Measurements from ENCODE around the gene HES6. TPM values are rescaled to one million over a fixed set of nuclear protein-coding genes. Genes with fewer than 3 reads are reported as not detected.
A peak's percentile ranks its signal among the peaks of the same experiment; 100 is the strongest.

Gene HES6
- polyA plus RNA-seq, 1 donor = 22.0 TPM

GRCh38 chr2:238252766-238253630, 13.2 kb upstream of the HES6 start:
- no peak for DNase-seq

GRCh38 chr2:238251986-238252385, 12.1 kb upstream of the HES6 start:
- DNase-seq = no peak

GRCh38 chr2:238251331-238251730, 11.5 kb upstream of the HES6 start:
- no peak for DNase-seq

GRCh38 chr2:238250896-238251295, 11.1 kb upstream of the HES6 start:
- DNase-seq = no peak

GRCh38 chr2:238247841-238248453, 8.1 kb upstream of the HES6 start:
- DNase-seq = no peak

GRCh38 chr2:238247002-238247822, 7.4 kb upstream of the HES6 start:
- no peak for DNase-seq

GRCh38 chr2:238244151-238244550, 4.3 kb upstream of the HES6 start:
- no peak for DNase-seq

GRCh38 chr2:238243496-238244076, 3.7 kb upstream of the HES6 start:
- DNase-seq = no peak

- DNase-seq = no peak
Measured at GRCh38 chr2:238242731-238243495, 3.1 kb upstream of the HES6 start.

- no peak for DNase-seq
Measured at GRCh38 chr2:238241970-238242369, 2.1 kb upstream of the HES6 start.

GRCh38 chr2:238240757-238241711, 1.2 kb upstream of the HES6 start:
- DNase-seq = peak; percentile 72

GRCh38 chr2:238239543-238239862, 335 bp downstream of the HES6 start:
- DNase-seq = no peak

GRCh38 chr2:238238766-238239542, 884 bp downstream of the HES6 start:
- DNase-seq = no peak

- DNase-seq = no peak
Measured at GRCh38 chr2:238238311-238238765, 1.5 kb downstream of the HES6 start.

GRCh38 chr2:238237431-238238135, 2.3 kb downstream of the HES6 start:
- no peak for DNase-seq

- no peak for DNase-seq
Measured at GRCh38 chr2:238236571-238236970, 3.3 kb downstream of the HES6 start.

- DNase-seq = no peak
Measured at GRCh38 chr2:238235856-238236255, 4.0 kb downstream of the HES6 start.

- no peak for DNase-seq
Measured at GRCh38 chr2:238235331-238235732, 4.5 kb downstream of the HES6 start.

GRCh38 chr2:238233625-238234024, 6.2 kb downstream of the HES6 start:
- DNase-seq = no peak
